Brain microvascular endothelial cell (primary cell): ENCODE measurements around the gene AFTPH.

Source experiments
- DNase-seq: peaks from one replicate; pipeline ENCODE4 v3.0.0-alpha.2; 2020
- H3K27ac ChIP-seq: fragments of 250-450 bp; sonication (Bioruptor Pico); 2 replicates; pipeline ENCODE4 v1.5.1; 2020; ENCODE audit warnings: mild to moderate bottlenecking, moderate library complexity
- H3K27me3 ChIP-seq: fragments of 250-450 bp; sonication (Bioruptor Pico); replicated peaks from 2 replicates; pipeline ENCODE4 v1.5.1; 2020; ENCODE audit warnings: mild to moderate bottlenecking
- H3K36me3 ChIP-seq: fragments of 250-450 bp; sonication (Bioruptor Pico); replicated peaks from 2 replicates; pipeline ENCODE4 v1.5.1; 2020; ENCODE audit warnings: mild to moderate bottlenecking
- H3K4me3 ChIP-seq: 2 replicates; pipeline ENCODE4 v1.5.1; 2011; ENCODE audit warnings: low read depth, mild to moderate bottlenecking, control low read depth, low read length, moderate library complexity
- CTCF ChIP-seq: IDR thresholded peaks from 2 replicates; pipeline ENCODE4 v1.5.1; 2011; ENCODE audit warnings: low read depth, mild to moderate bottlenecking, moderate library complexity, low read length, control low read depth, inconsistent platforms; ENCODE audit errors: missing control alignments
- in situ Hi-C: cut with HindIII; loops from 2 replicates; pipeline ENCODE4 v1.10.0; 2017; ENCODE audit warnings: low sequenced_read_pairs, low pct_ligation_motif_present

The AFTPH gene

GRCh38 chr2:64523666-64524603 is at the start of gene AFTPH:
Gene AFTPH, plus strand, starts transcription at chr2:64524328. Its CDS starts 27,147 bp downstream, at chr2:64551475.
- in situ Hi-C loops = no loop called here
- no peak for TF ChIP-seq CTCF
- Histone ChIP-seq H3K27ac (peak within 1 kb of the TSS; percentile 49), H3K27me3 (no peaks in the 10 kb centered on the region), H3K4me3 (peak within 1 kb of the TSS; percentile 74), H3K36me3 (no peaks in the 10 kb centered on the region)
- DNase-seq = peak; percentile 98

- Histone ChIP-seq H3K4me3 (no peak overlapping the region), H3K36me3 (no peaks in the 10 kb centered on the region), H3K27ac (no peak overlapping the region), H3K27me3 (no peaks in the 10 kb centered on the region)
- in situ Hi-C loops = loop anchor here (25.0 kb wide), 1 partner anchor 412 kb away; no protein-coding TSS in a partner anchor
- no peak for DNase-seq
- no peak for TF ChIP-seq CTCF
Observed at GRCh38 chr2:64474636-64475035, 49.5 kb upstream of the AFTPH start.

GRCh38 chr2:64477037-64477436 is 47.1 kb upstream of the AFTPH start:
- H3K4me3 ChIP-seq = no peak overlapping the region
- no peaks in the 10 kb centered on the region for H3K27me3 ChIP-seq
- no peak for DNase-seq
- in situ Hi-C loops = loop anchor here (25.0 kb wide), 1 partner anchor 415 kb away; no protein-coding TSS in a partner anchor
- H3K27ac ChIP-seq = no peak overlapping the region
- H3K36me3 ChIP-seq = no peaks in the 10 kb centered on the region
- no peak for TF ChIP-seq CTCF

GRCh38 chr2:64477979-64478378 is 46.1 kb upstream of the AFTPH start:
- Histone ChIP-seq H3K27ac (no peak overlapping the region), H3K27me3 (no peaks in the 10 kb centered on the region), H3K4me3 (no peak overlapping the region), H3K36me3 (no peaks in the 10 kb centered on the region)
- in situ Hi-C loops = loop anchor here (25.0 kb wide), 1 partner anchor 416 kb away; no protein-coding TSS in a partner anchor
- no peak for DNase-seq
- no peak for TF ChIP-seq CTCF

- TF ChIP-seq CTCF = no peak
- Histone ChIP-seq H3K36me3 (no peaks in the 10 kb centered on the region), H3K4me3 (no peak overlapping the region), H3K27me3 (no peaks in the 10 kb centered on the region), H3K27ac (no peak overlapping the region)
- in situ Hi-C loops = loop anchor here (25.0 kb wide), 1 partner anchor 416 kb away; no protein-coding TSS in a partner anchor
- DNase-seq = no peak
Observed at GRCh38 chr2:64478502-64479230, 45.5 kb upstream of the AFTPH start.
